Measurements from ENCODE around the gene ABHD14A.
"Not testable (repeated sequence)": the region's sequence is repeated elsewhere in the genome, so short reads cannot be mapped to it uniquely, and the experiment has no call there.

The ABHD14A gene

DNA sequence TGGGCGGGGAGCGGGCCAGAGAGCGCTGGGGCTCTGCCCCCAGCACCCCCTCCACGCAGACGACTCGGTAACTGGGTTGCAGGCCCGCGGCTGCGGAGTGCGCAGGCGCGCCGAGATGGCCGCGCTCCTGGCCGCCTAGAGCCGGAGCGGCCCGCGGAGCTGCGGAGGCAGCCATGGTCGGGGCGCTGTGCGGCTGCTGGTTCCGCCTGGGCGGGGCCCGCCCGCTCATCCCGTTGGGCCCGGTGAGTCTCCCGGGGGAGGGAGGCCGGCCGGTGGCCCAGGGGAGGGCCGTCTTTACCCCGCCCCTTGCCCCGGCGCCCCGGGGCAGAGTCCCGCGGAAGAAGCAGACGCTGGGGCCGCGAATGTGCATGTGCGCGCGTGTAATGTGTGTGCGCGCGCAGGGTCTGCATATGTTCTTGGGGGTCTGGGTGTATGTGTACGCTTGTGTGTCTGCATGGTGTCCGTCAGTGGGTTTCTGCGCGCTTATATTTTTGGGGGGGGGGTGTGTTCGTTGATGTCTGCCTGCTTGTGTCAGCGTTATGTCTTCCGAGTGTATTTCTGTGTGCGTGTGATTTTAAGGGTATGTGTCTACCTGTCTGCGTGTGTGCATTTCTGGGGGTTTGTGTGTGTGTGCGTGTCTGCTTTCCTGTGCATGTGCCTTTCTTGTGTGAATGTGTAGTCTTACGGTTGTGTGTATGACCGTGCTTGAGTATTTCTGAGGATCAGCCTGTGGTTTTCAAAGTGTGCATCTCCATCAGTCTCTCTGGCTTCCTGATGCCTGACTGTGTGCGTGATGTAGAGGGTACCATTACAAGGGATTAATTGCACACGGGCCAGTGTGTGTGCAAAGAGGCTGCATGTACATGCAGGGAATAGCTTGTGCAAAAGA, at the start of gene ABHD14A:
ABHD14A (plus strand) TSS at position 102 of the 889 bp plus-strand sequence; CDS start at position 174, 72 bp downstream.
- DNase-seq (ENCODE audit: low spot score) = peak; percentile 78

DNA sequence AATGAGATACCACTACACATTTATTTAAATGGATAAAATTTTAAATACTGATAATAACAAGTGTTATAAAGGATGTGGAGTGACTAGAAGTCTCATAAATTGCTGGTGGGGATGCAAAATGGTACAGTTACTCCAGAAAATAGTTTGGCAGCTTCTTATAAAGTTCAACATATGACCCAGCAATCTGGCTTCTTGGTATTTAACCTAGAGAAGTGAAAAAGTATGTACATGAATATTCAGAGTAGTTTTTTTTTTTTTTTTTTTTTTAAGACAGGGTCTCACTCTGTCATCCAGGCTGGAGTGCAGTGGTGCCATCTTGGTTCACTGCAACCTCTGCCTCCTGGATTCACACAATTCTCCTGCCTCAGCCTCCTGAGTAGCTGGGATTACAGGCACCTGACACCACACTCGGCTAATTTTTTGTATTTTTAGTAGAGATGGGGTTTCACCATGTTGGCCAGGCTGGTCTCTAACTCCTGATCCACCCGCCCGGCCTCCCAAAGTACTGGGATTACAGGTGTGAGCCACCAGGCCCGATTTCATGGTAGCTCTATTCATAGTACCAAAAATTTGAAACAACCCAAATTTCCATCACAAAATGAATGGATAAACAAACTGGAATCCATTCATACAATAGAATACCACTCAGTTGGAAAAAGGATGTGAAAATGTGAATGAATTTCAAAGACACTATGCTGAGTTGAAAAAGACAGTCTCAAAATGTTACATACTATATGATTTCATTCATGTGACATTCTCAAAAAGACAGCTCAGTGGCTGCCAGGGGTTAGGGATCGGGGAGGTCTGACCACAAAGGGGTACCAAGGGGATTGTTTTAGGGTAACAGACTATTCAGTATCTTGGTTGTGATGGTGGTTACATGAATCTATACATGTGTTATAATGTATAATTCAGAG, 47.5 kb upstream of the ABHD14A start:
- DNase-seq (ENCODE audit: low spot score) = no peak

DNA sequence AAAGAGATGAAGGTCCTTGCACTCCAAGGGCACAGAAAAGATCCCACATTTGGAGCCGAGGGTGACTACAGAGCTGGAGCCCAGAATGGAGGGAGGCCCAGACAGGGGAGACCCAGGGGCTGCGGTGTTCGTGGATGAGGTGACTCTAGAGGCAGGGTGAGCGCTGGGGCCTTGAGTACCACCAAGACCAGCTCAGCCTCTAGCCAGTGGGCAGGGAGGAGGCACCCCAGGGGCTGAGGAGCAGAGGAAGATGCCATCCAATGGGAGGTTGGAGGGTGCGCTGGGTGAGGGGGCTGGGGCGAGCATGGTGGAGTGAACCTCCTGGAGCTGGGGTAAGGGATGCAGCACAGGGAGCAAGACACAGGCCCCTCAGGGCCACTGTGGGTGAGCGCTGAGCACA, 46.4 kb upstream of the ABHD14A start:
- no peak for DNase-seq (ENCODE audit: low spot score)

DNA sequence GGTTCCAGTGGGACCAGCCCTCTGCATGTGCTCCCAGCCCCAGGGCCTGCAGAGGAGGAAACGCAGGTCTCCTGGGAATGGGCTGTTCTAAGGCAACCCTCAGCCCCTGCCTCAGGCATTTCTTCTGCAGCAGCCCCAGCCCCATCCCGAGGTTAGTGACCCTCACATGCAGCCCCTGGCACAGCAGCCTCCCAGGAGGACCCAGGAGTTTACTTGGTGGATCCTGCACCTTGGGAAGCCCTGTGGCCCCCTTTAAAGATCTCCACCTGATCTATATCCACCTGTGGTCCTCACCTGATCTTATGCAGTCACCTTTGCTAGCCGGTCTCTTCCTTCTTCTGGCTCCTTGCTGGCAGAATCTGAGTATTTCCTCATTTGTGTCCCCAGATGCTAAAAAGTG, 45.9 kb upstream of the ABHD14A start:
- DNase-seq (ENCODE audit: low spot score) = not testable (repeated sequence)

DNA sequence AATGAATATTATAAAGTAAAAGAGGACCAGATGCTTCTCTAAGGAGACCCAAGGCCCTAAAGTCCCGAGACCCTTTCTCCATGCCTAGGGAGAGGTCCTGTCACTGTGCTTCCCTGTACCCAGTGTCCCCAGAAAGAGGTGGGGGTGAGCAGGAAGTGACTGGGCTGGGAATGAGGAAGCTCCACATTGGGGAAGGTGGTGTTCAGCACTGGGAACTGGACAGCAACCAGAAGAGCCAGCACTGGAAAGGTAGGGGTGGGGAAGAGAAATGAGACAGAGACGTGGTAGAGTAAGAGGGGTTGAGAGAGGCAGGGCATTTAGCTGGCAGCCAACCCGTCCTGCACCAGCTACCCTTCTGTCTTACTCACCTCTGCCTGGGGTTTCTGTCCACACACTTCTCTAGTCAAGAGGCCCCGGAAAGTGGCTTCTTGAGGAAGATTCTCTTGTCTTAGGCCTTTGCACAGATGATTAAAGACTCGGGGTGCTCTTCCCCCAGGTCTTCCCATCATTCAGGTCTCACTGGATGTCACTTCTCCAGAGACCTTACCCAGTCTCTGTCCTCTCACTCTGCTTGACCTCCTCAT, 45.4 kb upstream of the ABHD14A start:
- no peak for DNase-seq (ENCODE audit: low spot score)

DNA sequence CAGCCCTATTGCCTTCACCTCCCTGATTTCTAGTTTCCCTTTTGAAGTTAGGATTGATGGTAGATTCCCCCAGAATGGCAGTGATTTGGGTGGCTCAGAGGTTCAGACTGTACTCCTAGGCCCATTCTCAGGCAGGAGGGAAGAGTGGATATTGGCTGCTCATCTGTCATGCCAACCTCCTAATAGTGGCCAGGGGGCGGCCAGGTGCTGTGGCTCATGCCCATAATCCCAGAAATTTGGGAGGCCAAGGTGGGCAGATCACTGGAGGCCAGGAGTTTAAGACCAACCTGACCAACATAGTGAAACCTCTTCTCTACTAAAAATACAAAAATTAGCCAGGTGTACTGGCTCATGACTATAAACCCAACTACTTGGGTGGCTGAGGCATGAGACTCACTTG, 44.4 kb upstream of the ABHD14A start:
- no peak for DNase-seq (ENCODE audit: low spot score)

DNA sequence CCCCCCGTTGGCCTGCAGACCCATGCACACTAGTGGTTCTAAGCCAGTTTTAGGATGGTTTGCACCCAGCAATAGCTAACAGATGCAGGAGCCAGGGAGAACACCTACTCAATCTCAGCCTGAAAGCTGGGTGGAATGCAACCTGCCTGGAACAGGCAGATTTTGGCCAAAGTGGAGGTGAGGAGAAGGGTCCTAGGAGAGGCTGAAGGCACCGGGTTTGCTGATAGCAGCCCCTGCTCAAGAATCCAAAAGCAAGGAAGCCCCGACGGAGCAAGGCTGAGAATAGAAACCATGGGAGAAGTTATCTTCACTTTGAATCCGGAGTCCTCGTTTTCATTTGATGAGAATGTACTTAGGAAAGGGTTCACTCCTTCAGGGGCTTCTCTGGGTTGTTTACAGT, 43.1 kb upstream of the ABHD14A start:
- DNase-seq (ENCODE audit: low spot score) = no peak

DNA sequence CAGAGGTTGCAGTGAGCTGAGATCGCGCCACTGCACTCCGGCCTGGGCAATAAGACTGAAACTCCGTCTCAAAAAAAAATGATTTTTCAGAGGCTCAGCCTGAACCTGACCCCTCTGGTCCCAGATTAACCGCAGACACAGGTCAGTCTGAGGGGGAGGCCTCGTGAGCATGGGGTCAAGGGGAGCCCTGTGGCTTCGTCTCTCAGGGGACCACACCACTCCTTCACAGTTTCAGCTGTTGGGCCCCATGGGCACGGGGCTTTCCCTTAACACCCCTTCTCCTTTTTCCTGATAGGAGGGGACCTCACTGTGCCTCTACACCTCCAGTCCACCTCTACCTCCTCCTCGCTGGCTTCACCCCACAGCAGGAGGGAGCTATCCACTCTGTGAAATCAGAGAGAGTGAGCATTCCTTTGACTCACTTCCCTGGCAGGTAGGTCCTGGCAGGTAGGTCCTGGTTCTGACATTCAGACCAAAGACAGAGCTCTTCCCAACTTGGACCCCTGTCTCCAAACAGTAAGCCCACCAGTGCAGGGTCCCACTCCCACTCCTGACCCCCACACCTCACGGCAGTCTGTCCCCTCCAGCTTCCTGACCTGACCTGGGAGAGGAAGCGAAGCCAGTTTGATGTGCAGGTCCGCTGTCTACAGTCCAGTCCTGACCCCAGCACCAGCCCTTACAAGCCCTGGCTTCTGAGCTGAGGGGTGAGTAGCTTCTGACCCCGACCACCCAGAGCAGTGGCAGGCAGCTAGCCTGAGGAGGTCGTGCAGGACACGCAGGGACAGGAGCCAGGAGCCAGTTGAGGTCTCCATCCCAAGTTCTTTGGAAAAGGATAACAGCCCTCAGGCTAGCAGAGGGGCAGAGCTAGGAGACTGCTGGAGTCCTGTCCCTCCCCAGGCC, 42.1 kb upstream of the ABHD14A start:
- no peak for DNase-seq (ENCODE audit: low spot score)

DNA sequence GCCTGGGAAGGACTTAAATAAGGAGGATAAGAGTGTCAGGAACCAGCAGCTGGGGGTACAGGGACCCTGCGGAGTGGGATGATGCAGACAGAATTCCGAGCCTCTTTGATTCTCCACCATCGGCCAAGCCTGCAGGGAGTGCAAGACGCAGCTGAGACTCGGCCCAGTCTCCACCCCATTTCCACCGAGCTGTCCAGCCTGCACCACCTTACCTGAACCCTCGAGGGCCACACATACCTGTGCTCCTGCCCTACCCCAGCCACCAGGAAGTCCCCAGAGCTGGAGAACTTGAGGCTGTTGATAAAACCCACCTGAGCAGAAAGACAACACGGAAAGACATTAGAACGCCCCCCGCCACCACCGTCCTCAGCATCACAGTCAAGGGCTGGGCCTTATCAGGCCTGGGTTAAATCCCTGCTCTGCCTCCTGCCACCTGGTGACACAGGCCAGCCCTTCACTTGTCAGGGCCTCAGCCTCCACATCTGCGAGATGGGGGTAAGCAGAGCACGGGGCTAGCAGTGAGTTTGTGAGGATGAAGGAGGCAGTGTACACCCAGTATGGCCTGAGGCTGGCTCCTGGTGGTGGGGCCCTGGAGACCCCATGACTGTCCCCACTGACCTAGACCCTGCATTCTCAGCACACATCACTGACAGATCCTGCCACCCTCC, 41.3 kb upstream of the ABHD14A start:
- no peak for DNase-seq (ENCODE audit: low spot score)

DNA sequence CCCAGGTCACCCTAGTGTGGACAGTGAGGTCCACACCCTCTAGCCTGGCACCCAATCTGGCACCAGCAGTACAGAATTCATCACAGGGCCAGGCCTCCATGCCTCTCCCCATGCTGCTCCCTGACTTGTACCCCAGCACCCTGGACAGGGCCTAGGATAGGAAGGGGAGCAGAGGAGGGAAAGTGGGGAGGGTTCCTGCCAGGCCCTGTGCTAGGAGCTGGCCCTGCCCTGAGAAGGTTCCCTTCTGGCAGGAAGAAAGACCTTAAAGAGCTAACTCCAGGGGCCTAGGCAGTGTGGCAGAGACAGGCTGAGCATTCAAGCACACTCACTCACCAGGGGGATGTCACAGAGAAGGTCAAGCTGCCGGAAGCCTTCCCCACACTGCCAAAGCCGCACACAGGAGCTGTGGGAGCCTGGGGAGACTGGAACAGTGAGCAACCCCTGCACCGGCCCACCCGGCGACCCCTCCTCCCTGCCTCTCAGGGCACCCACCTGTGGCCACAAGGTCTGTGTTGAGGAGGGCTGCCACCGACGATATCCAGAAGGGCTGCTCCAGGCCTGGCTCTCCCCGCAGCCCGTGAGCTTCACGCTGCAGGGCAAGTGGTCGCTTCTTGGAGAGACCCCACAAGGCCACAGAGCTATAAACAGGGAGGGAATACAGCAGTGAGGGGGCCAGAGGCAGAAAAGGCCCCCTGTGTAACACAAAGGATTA, 40.6 kb upstream of the ABHD14A start:
- DNase-seq (ENCODE audit: low spot score) = no peak

DNA sequence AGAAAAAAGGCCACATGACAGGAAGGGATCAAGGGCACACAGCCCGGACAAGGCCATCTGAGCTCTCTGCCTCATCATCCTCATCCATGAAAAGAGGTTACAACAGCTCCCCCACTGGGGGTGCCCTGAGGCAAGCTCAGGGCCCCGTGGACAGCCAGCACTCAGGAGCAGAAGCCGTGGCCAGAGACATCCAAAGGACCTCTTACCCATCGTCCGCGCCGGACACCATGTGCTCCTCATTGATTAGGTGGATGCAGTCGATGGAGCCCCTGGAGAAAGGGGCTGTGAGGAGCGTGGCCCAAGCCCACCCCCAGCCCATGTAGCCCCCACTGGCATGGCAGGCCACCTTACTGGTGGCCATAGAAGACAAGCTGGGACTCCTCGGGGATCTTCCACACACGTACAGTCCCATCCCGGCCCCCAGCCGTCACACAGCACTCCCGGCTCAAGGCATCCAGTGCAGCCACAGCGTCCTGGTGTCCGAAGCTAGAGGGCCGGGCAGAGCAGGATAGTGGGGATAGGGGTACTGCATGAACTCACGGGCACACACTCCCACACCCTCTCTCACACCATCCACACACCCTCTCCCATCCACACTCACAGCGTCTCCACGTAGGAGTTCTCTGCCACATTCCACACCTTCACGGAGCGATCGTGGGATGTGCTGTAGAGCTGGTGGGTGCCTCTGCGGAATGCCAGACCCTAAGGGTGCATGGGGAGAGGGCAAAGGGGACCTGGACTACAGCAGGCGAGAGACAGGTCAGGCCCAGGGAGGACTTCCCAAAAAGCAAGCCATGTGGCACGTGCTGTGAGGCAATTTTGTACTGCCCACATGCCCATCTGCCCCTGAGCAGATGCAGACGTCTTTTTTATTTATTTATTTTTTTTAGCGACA, 39.6 kb upstream of the ABHD14A start:
- no peak for DNase-seq (ENCODE audit: low spot score)

DNA sequence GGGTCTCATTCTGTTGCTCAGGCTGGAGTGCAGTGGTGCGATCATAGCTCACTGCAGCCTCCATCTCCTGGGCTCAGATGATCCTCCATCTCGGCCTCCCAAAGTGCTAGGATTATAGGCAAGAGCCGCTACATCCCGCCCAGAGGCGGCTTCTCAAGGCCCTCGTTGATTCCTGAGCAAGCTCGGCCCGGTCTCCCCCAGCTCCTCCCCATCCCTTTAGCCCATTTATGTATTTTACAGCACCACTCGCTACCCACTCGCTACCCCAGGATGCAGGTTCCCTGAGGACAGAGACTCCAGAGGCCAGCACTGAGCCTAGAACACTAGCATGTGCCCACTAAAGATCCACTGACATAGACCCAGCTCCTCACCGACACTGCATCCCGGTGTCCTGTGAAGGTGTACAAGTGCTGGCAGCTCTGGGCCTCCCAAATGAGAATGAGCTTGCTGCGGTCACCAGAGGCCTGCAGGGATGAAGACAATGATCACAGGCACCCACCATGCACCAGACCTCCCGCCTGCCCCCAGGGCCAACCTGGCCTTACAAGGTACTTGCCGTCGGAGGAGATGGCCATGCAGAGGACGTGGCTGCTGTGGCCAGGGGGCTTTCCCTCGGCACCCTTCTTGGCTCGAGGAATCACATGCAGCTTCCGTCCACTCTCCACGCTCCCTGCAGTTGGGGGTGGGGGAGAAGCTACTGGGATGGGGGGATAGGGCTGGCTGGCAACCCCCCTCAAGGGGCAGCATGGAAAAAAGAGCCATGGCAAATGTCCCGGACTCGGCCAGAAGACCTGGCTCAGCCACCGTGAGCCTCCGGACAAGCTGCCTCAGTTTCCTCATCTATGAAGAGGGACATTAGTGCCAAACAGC, 38.7 kb upstream of the ABHD14A start:
- DNase-seq (ENCODE audit: low spot score) = no peak

DNA sequence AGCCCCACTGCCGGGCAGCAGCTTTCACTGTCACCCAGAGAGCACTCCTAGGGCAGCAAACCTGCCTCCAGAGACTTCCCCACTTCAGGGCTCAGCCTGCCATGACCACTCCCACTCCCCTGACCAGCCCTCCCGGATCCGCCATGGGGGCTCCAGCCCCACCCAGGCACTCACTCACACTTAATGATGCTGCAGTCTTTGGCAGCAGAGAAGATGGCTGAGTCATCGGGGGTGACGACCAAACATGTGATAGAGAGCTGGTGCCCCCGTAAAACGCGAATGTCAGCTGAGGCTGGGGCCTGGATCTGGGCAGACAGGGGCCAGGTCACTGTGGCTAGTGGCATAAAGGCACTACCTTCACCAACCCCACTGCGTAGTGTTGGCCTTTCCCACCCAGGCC, 37.9 kb upstream of the ABHD14A start:
- no peak for DNase-seq (ENCODE audit: low spot score)

DNA sequence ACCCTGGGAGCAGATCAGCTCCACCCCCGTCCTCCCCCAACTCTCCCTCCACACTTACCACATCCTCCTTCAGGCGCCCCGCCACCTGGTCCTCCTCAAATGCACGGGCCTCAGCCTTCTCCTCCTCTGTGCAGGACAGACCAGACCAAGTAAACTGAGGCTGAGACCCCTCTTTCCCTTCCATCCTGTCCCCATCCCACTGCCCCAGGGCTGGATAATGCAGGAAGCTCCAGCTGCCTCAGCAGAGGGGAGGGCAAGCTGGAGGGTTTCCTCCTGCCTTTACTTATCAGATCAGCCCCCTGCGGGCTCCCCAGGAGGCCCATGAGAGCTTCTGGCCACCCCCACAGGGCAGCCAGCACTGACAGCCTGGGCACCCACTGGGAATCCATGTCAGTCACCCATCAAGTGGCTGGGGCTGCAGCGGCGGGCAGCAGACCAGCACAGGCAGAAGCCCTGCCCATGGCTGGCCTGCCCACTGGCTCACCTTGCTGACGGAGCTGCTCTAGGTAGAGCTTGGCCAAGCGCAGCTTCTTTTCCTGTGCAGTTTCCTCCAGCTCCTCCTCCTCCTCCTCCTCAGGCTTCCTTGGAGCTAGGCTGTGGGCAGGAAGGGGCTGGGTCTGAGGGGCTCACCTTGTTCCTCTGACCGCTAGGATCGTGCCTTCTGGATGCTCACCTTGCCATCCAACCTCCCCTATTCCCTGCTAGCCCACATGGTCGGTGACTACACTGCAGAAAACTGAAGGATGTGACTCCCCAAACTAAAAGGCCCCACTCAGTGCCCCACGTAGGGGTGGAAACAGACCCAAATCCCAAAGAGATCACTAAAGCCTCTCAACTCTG, 37.0 kb upstream of the ABHD14A start:
- no peak for DNase-seq (ENCODE audit: low spot score)

DNA sequence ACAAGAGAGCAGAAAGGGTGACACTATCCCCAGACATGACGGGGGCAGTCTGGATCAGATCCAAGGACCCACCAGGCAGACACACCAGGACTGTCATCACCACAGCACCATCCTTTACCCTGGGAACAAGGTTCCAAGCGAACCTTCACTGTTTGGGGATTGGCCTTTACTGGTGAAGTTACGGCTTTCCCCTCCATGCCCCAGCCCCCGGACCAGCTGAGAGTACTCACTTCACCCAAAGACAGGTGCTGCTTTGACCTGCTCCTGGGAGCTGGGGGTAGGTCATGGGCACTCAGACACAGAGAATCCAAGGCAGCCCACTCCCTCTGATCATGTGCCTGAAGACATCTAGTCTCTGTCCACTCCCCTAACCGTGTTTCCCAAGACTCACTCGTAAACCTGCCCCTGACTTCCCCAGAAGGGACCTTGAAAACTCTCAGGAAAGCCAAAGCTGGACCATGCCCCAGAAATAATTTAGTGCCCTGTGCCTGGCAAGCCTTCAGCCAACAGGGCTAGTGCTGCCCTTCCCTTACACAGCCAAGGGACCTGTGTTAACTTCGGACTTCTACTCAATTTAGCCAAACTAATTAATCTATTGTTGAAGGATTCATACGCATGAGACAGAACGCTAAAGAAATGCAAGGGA, 36.0 kb upstream of the ABHD14A start:
- DNase-seq (ENCODE audit: low spot score) = no peak

DNA sequence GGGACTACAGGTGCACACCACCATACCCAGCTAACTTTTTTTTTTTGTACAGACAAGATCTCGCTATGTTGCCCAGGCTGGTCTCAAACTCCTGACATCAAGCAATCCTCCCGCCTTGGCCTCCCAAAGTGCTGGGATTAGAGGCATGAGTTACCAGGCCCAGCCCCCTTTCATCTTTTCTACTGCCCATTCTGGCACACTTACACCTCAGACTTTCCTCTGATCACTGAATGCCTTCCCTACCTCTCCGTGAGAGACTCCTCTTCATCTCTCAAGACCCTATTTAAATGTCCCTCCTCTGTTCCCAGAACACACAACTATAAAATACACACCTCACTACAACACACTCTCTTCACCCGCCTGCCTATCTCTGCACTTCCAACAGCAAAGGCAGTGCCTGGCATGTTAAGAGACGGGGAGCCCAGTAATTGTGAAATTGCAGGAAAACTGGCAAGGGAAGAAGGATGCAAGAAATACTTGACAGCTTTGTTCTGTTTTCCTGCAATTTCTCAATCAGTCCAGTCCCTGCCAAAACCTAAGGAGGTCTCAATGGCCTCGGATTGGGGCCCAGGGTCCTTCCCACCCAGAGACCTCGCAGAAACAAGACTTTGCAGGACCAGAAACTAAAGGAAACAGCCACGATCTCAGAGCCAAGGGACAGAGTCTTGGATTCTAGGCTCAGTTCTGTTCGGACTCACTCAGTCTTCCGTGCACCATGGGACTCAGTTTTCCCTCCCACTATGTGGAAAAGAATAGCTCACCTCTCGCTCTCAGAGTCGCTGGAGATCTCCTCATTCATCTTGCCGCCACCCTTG, 34.0 kb upstream of the ABHD14A start:
- DNase-seq (ENCODE audit: low spot score) = no peak
